GM12878 (cell line): Measurements from ENCODE around the gene ZG16.

Experiments
- EZH2 ChIP-seq: IDR thresholded peaks from 2 replicates; pipeline ENCODE4 v1.6.1; 2012; ENCODE audit warnings: low read depth, mild to moderate bottlenecking, control low read depth, inconsistent platforms, low read length, borderline replicate concordance; ENCODE audit not compliant: control insufficient read depth
- JUND ChIP-seq: IDR thresholded peaks from 2 replicates; pipeline ENCODE4 v1.6.1; 2012; ENCODE audit warnings: low read depth, mild to moderate bottlenecking, low read length, improper control_type of control experiment, moderate library complexity
- ZBTB33 ChIP-seq: fragments of 450-650 bp; IDR thresholded peaks from 2 replicates; pipeline ENCODE4 v1.6.1; 2017; ENCODE audit warnings: mild to moderate bottlenecking

GRCh38 chr16:29753516-29753915, 24.5 kb upstream of the ZG16 start:
- TF ChIP-seq EZH2 (no peak), ZBTB33 (no peak), JUND (no peak)
